Nephron (organoid): ENCODE results near the gene OTUD7B.

Experiments
- H3K27ac Mint-ChIP-seq, 3 experiments: 2 replicates each; pipeline ENCODE4 v1.8.0; 2020; ENCODE audit warnings: mixed read lengths in 3 of 3, mild to moderate bottlenecking in 2 of 3, moderate library complexity in 1 of 3
- H3K27me3 Mint-ChIP-seq: 2 replicates; pipeline ENCODE4 v1.8.0; 2021; ENCODE audit warnings: low read depth, mild to moderate bottlenecking, moderate library complexity, mixed read lengths
- H3K36me3 Mint-ChIP-seq: 2 replicates; pipeline ENCODE4 v1.8.0; 2020; ENCODE audit warnings: low read depth, mixed read lengths
- H3K4me1 Mint-ChIP-seq: 2 replicates; pipeline ENCODE4 v1.8.0; 2020; ENCODE audit warnings: mixed read lengths
- H3K4me3 Mint-ChIP-seq, 3 experiments: 2 replicates each; pipeline ENCODE4 v1.8.0; 2020; ENCODE audit warnings: mild to moderate bottlenecking in 3 of 3, mixed read lengths in 3 of 3, moderate library complexity in 2 of 3
- H3K9me3 Mint-ChIP-seq: 2 replicates; pipeline ENCODE4 v1.8.0; 2020; ENCODE audit warnings: mixed read lengths
- TF ChIP-seq, protein P1 (sequence below), 3 experiments: fragments of 200-600 bp; sonication (generic); IDR thresholded peaks; one replicate each; pipeline ENCODE4 v1.5.0; 2021; ENCODE audit warnings: antibody characterized with exemption in 3 of 3; ENCODE audit not compliant: unreplicated experiment in 3 of 3

OTUD7B gene

DNA sequence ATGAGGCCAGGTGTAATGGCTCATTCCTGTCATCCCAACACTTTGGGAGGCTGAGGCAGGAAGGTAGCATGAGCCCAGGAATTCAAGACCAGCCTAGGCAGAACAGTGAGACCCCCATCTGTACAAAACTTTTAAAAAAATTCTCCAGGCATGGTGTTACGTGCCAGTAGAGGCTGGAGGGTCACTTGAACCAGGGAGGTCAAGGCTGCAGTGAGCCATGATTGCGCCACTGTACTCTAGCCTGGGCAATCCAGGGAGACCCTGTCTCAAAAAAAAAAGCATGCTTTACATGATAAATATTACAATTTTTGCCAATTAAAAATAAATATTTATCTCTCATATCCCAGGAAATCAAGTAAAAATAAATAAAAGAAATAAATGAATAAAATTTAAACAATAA lies 39.4 kb upstream of the OTUD7B start:
- Mint-ChIP-seq H3K27ac (no peak overlapping the region), H3K9me3 (no peaks in the 10 kb centered on the region), H3K36me3 (peaks cover 5% of the 10 kb centered on the region), H3K27me3 (no peaks in the 10 kb centered on the region), H3K4me3 (no peak overlapping the region), H3K4me1 (no peaks in the 10 kb centered on the region)
- TF ChIP-seq, protein P1, sequence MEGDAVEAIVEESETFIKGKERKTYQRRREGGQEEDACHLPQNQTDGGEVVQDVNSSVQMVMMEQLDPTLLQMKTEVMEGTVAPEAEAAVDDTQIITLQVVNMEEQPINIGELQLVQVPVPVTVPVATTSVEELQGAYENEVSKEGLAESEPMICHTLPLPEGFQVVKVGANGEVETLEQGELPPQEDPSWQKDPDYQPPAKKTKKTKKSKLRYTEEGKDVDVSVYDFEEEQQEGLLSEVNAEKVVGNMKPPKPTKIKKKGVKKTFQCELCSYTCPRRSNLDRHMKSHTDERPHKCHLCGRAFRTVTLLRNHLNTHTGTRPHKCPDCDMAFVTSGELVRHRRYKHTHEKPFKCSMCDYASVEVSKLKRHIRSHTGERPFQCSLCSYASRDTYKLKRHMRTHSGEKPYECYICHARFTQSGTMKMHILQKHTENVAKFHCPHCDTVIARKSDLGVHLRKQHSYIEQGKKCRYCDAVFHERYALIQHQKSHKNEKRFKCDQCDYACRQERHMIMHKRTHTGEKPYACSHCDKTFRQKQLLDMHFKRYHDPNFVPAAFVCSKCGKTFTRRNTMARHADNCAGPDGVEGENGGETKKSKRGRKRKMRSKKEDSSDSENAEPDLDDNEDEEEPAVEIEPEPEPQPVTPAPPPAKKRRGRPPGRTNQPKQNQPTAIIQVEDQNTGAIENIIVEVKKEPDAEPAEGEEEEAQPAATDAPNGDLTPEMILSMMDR (IDR thresholded peaks at IDR 0.05; ENCODE audit: unreplicated experiment in 3 of 3) = no peak

GRCh38 chr1:150034336-150034735 lies 23.8 kb upstream of the OTUD7B start:
- H3K9me3 Mint-ChIP-seq = no peaks in the 10 kb centered on the region
- TF ChIP-seq, protein P1 (IDR thresholded peaks at IDR 0.05; ENCODE audit: unreplicated experiment in 3 of 3) = no peak
- no peak overlapping the region for H3K4me3 Mint-ChIP-seq
- H3K4me1 Mint-ChIP-seq = no peaks in the 10 kb centered on the region
- peak overlapping the region in 1 of 3 experiments; percentile 57 for H3K27ac Mint-ChIP-seq
- H3K36me3 Mint-ChIP-seq = no peaks in the 10 kb centered on the region
- no peaks in the 10 kb centered on the region for H3K27me3 Mint-ChIP-seq

GRCh38 chr1:150028322-150028721 lies 17.8 kb upstream of the OTUD7B start:
- no peaks in the 10 kb centered on the region for H3K36me3 Mint-ChIP-seq
- H3K4me3 Mint-ChIP-seq = no peak overlapping the region
- TF ChIP-seq, protein P1 (IDR thresholded peaks at IDR 0.05; ENCODE audit: unreplicated experiment in 3 of 3) = no peak
- H3K27me3 Mint-ChIP-seq = no peaks in the 10 kb centered on the region
- H3K9me3 Mint-ChIP-seq = no peaks in the 10 kb centered on the region
- no peak overlapping the region for H3K27ac Mint-ChIP-seq
- no peaks in the 10 kb centered on the region for H3K4me1 Mint-ChIP-seq

- Mint-ChIP-seq H3K27ac (no peak overlapping the region), H3K9me3 (no peaks in the 10 kb centered on the region), H3K36me3 (no peaks in the 10 kb centered on the region), H3K4me1 (peaks cover 8% of the 10 kb centered on the region), H3K4me3 (no peak overlapping the region), H3K27me3 (no peaks in the 10 kb centered on the region)
- TF ChIP-seq, protein P1 (IDR thresholded peaks at IDR 0.05; ENCODE audit: unreplicated experiment in 3 of 3) = no peak
These were observed 13.6 kb upstream of the OTUD7B start for GRCh38 chr1:150024156-150024555.

DNA sequence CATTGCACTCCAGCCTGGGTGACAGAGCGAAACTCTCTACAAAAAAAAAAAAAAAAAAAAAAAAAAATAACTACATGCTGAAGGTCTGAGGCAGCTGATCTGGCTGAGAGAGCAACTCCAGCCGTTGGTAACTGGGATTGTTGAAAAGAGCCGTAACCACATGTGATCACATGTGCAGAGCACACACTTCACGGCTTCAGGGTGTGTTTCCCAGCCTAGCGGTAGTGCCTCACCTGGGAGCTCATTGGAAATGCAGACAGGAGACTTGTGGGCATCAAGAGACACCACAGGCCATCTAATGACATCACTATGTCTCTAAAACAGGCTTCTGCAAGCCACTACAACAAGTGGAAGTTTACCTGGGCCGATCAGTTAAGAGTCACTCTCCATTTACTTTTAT lies 11.8 kb upstream of the OTUD7B start:
- Mint-ChIP-seq H3K36me3 (no peaks in the 10 kb centered on the region), H3K9me3 (no peaks in the 10 kb centered on the region), H3K27me3 (no peaks in the 10 kb centered on the region), H3K4me3 (no peak overlapping the region), H3K4me1 (peaks cover 8% of the 10 kb centered on the region), H3K27ac (peak overlapping the region in 1 of 3 experiments; percentile 71)
- TF ChIP-seq, protein P1 (IDR thresholded peaks at IDR 0.05; ENCODE audit: unreplicated experiment in 3 of 3) = no peak

GRCh38 chr1:150021191-150021694 lies 10.7 kb upstream of the OTUD7B start:
- no peaks in the 10 kb centered on the region for H3K27me3 Mint-ChIP-seq
- no peak overlapping the region for H3K4me3 Mint-ChIP-seq
- H3K4me1 Mint-ChIP-seq = peaks cover 8% of the 10 kb centered on the region
- TF ChIP-seq, protein P1 (IDR thresholded peaks at IDR 0.05; ENCODE audit: unreplicated experiment in 3 of 3) = no peak
- peak overlapping the region; percentile 23 to 70 (median 35) for H3K27ac Mint-ChIP-seq
- no peaks in the 10 kb centered on the region for H3K36me3 Mint-ChIP-seq
- H3K9me3 Mint-ChIP-seq = no peaks in the 10 kb centered on the region
